Esophagus muscularis mucosa (tissue), 3 donors: ENCODE results near the gene NOX3.

Source experiments
- POLR2A ChIP-seq: fragments of 450-650 bp; IDR thresholded peaks from one replicate; pipeline ENCODE4 v1.6.1; 2017; ENCODE audit warnings: antibody characterized with exemption, moderate library complexity, mild to moderate bottlenecking, low read depth
- TF ChIP-seq, protein P1 (sequence below), 3 experiments: fragments of 200-600 bp in 2 of 3; fragments of 450-650 bp in 1 of 3; sonication (generic) in 2 of 3; IDR thresholded peaks; one replicate each; pipeline ENCODE4 v1.5.1; 2017 to 2019; ENCODE audit warnings: antibody characterized with exemption in 3 of 3, mild to moderate bottlenecking in 2 of 3, moderate library complexity in 1 of 3

DNA sequence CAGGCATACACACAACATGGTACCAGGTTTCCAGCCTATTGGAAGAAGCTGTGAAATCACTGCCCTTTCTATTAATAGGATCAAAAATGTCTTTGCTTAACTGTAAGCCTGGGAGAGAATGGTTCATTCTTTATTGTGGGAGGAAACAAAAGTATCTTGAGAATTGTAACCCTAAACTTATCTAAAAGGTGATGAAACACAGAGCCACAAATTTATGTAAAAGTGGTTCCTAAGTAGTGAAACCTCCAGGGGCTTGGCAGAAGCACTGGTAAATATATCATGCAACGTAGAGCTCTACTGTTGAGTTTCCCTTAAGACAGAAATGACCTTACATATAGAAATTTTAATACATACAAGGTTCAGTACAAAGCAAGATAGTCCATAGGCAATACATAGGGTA, 17.2 kb upstream of the NOX3 start:
- TF ChIP-seq, protein P1, sequence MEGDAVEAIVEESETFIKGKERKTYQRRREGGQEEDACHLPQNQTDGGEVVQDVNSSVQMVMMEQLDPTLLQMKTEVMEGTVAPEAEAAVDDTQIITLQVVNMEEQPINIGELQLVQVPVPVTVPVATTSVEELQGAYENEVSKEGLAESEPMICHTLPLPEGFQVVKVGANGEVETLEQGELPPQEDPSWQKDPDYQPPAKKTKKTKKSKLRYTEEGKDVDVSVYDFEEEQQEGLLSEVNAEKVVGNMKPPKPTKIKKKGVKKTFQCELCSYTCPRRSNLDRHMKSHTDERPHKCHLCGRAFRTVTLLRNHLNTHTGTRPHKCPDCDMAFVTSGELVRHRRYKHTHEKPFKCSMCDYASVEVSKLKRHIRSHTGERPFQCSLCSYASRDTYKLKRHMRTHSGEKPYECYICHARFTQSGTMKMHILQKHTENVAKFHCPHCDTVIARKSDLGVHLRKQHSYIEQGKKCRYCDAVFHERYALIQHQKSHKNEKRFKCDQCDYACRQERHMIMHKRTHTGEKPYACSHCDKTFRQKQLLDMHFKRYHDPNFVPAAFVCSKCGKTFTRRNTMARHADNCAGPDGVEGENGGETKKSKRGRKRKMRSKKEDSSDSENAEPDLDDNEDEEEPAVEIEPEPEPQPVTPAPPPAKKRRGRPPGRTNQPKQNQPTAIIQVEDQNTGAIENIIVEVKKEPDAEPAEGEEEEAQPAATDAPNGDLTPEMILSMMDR (IDR thresholded peaks at IDR 0.05): no peak
- no peak for TF ChIP-seq POLR2A
